CD14-positive monocyte (primary cell): ENCODE measurements around the gene SPAG5. TPM values are rescaled to one million over a fixed set of nuclear protein-coding genes. Genes with fewer than 3 reads are reported as not detected.

ENCODE experiments used
- DNase-seq, 3 donors: peaks; one replicate each; pipeline ENCODE4 v3.0.0-alpha.2; 2011 to 2022
- H2AFZ ChIP-seq: 2 replicates; pipeline ENCODE4 v1.6.0; 2012; ENCODE audit warnings: mild to moderate bottlenecking, low read depth, low read length, inconsistent platforms; ENCODE audit not compliant: insufficient read depth, poor library complexity, severe bottlenecking
- H3K27ac ChIP-seq, 2 donors: 1 replicate in 1 of 2; 2 replicates in 1 of 2; pipeline ENCODE4 v1.5.1; 2012 to 2013; ENCODE audit warnings: low read length in 2 of 2, control low read depth in 1 of 2, inconsistent platforms in 1 of 2, low read depth in 1 of 2, mild to moderate bottlenecking in 1 of 2
- H3K27me3 ChIP-seq, 2 donors: one replicate each; pipeline versions ENCODE4 v1.6.0 to v1.6.1; 2011 to 2013; ENCODE audit warnings: low read length in 2 of 2; ENCODE audit not compliant: control insufficient read depth in 2 of 2, insufficient read depth in 2 of 2
- H3K36me3 ChIP-seq, 2 donors: replicated peaks in 1 of 2; 1 replicate in 1 of 2; 2 replicates in 1 of 2; pipeline versions ENCODE4 v1.5.1 to v1.6.1; 2012 to 2013; ENCODE audit warnings: low read length in 2 of 2, control low read depth in 1 of 2, inconsistent platforms in 1 of 2, mild to moderate bottlenecking in 1 of 2; ENCODE audit not compliant: insufficient read depth in 2 of 2, control insufficient read depth in 1 of 2
- H3K4me1 ChIP-seq, 2 donors: 1 replicate in 1 of 2; 2 replicates in 1 of 2; pipeline versions ENCODE4 v1.5.1 to v1.6.1; 2012 to 2013; ENCODE audit warnings: low read length in 2 of 2, control low read depth in 1 of 2, inconsistent platforms in 1 of 2, mild to moderate bottlenecking in 1 of 2, moderate library complexity in 1 of 2; ENCODE audit not compliant: insufficient read depth in 2 of 2, control insufficient read depth in 1 of 2
- H3K4me2 ChIP-seq: replicated peaks from 2 replicates; pipeline ENCODE3; 2012; ENCODE audit warnings: low read length, moderate library complexity, mild to moderate bottlenecking; ENCODE audit not compliant: poor library complexity, severe bottlenecking; ENCODE audit errors: extremely low read depth
- H3K4me3 ChIP-seq, 3 experiments: fragments of 200-600 bp in 1 of 3; sonication (generic) in 1 of 3; replicated peaks in 1 of 3; 1 replicate in 2 of 3; 2 replicates in 1 of 3; pipeline ENCODE4 v1.5.1; 2011 to 2013; ENCODE audit warnings: low read length in 3 of 3, mild to moderate bottlenecking in 3 of 3, control low read depth in 2 of 3, low read depth in 2 of 3, inconsistent platforms in 1 of 3, moderate library complexity in 1 of 3
- H3K79me2 ChIP-seq: 2 replicates; pipeline ENCODE4 v1.6.0; 2012; ENCODE audit warnings: mild to moderate bottlenecking, control low read depth, inconsistent platforms, low read length, moderate library complexity; ENCODE audit not compliant: insufficient read depth
- H3K9ac ChIP-seq: 2 replicates; pipeline ENCODE4 v1.6.0; 2017; ENCODE audit warnings: low read length, mild to moderate bottlenecking; ENCODE audit not compliant: insufficient read depth, poor library complexity, severe bottlenecking
- H3K9me3 ChIP-seq, 2 donors: replicated peaks in 1 of 2; 1 replicate in 1 of 2; 2 replicates in 1 of 2; pipeline versions ENCODE4 v1.5.1 to v1.6.1; 2012 to 2013; ENCODE audit warnings: low read length in 2 of 2, control low read depth in 1 of 2; ENCODE audit not compliant: control insufficient read depth in 1 of 2, insufficient read depth in 1 of 2
- H4K20me1 ChIP-seq: 2 replicates; pipeline ENCODE4 v1.6.0; 2012; ENCODE audit warnings: mild to moderate bottlenecking, low read length, control low read depth, moderate library complexity; ENCODE audit not compliant: insufficient read depth
- H3K27ac Mint-ChIP-seq, 7 donors: one replicate each; pipeline ENCODE4 v1.8.0; 2020; ENCODE audit warnings: mild to moderate bottlenecking in 7 of 7, mixed read lengths in 7 of 7, moderate library complexity in 6 of 7, inconsistent platforms in 2 of 7
- H3K27me3 Mint-ChIP-seq, 3 donors: one replicate each; pipeline ENCODE4 v1.8.0; 2021 to 2022; ENCODE audit warnings: low read depth in 3 of 3, mild to moderate bottlenecking in 3 of 3, mixed read lengths in 3 of 3, moderate library complexity in 3 of 3, inconsistent platforms in 1 of 3
- H3K36me3 Mint-ChIP-seq, 2 donors: one replicate each; pipeline ENCODE4 v1.8.0; 2020; ENCODE audit warnings: mixed read lengths in 2 of 2, inconsistent platforms in 1 of 2, mild to moderate bottlenecking in 1 of 2
- H3K4me1 Mint-ChIP-seq: one replicate; pipeline ENCODE4 v1.8.0; 2020; ENCODE audit warnings: mild to moderate bottlenecking, mixed read lengths
- H3K4me3 Mint-ChIP-seq, 2 donors: one replicate each; pipeline ENCODE4 v1.8.0; 2020; ENCODE audit warnings: mild to moderate bottlenecking in 2 of 2, mixed read lengths in 2 of 2, moderate library complexity in 1 of 2
- H3K9me3 Mint-ChIP-seq, 7 donors: one replicate each; pipeline ENCODE4 v1.8.0; 2020 to 2022; ENCODE audit warnings: mixed read lengths in 7 of 7, mild to moderate bottlenecking in 6 of 7, moderate library complexity in 6 of 7, inconsistent platforms in 2 of 7
- WGBS: methylation state at CpG from one replicate; pipeline ENCODE4 v1.1.5; 2013; ENCODE audit warnings: missing lambda C conversion rate; ENCODE audit not compliant: insufficient coverage; 5-methylcytosine and 5-hydroxymethylcytosine counted together
- intact Hi-C, 2 donors: fragments of 100-400 bp; cut with micrococcal nuclease; formaldehyde crosslinking; loops; one replicate each; pipeline versions ENCODE4 v1.15.0 to v1.15.1; 2023
- polyA plus RNA-seq, 3 donors: library from polyadenylated mRNA; depleted of rRNA in 1 of 3; unstranded in 2 of 3; stranded (reverse) in 1 of 3; fragments of 300-500 nt in 2 of 3; fragments of >200 nt in 1 of 3; fragmentation: Illumina TruSeq in 2 of 3; gene quantifications; 1 replicate in 2 of 3; 2 replicates in 1 of 3; pipeline ENCODE4 v1.2.3, GENCODE V29; 2012 to 2021
- TF ChIP-seq, protein P1 (sequence below): fragments of 200-600 bp; IDR thresholded peaks from one replicate; pipeline ENCODE4 v1.8.0; 2022; ENCODE audit warnings: antibody characterized with exemption, mild to moderate bottlenecking

Gene SPAG5
- polyA plus RNA-seq, 3 donors = 7.7 TPM; not detected in 2

DNA sequence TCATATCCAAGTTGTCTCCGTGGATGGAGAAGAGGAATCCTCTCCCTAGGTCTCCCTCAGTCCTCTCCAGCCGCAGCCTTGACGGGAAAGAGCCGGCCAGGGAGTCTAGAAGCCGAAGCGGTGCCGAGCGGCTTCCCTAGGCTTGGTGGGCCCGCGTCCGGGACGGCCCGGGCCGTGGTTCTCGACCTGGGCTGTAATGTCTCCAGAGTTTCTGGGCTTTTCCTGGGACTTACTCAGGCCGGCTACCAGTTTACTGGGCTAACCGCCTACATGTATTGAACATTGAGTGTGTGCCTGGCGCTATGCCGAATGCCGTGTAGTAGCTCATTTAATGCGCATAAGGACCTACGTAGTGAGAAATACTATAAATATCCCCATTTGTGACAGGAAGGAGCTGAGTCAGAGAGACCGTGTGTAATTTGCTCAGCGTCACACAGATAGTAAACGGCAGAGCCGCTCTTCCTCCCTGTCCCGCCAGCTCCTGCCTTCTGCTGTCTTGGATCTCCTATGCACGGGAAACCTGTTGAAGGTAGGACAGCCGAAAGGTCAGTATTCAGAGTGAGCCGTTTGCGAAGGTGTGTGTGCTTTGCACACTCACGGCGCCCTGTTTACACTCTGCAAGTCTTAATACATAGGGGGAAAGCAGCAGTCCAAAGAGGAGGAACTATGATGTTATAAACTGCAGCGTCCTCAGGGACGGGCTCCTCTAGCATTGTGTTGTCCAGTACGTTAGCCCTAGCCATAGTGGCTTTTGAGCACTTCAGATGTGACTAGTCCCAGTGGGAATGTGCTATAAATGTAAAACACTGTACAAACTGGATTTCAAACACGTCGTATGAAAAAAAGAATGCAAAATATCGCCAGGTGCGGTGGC lies 723 bp upstream of the SPAG5 start:
- H3K36me3 ChIP-seq = no peaks in the 10 kb centered on the region
- H3K9ac ChIP-seq = peak overlapping the region; percentile 99
- peaks cover 26% of the 10 kb centered on the region for H3K4me1 Mint-ChIP-seq
- H3K4me1 ChIP-seq = peaks cover 20 to 25% of the 10 kb centered on the region in 2 donors
- H4K20me1 ChIP-seq = no peaks in the 10 kb centered on the region
- intact Hi-C loops = loop anchor here in 1 of 2 donors (1.0 kb wide), 1 partner anchor 28 kb away; the partner anchor contains the start of gene PIGS
- peak overlapping the region; percentile 91 to 94 for H3K4me3 Mint-ChIP-seq
- H3K4me2 ChIP-seq = peak overlapping the region; percentile 87
- H3K36me3 Mint-ChIP-seq = peaks cover 4 to 9% of the 10 kb centered on the region in 2 donors
- 10% methylated on average over 27 of the region's 40 CpGs for WGBS
- H3K9me3 Mint-ChIP-seq = peaks cover 0 to 2% (median 0%) of the 10 kb centered on the region in 7 donors
- H3K4me3 ChIP-seq = peak overlapping the region; percentile 62 to 82 (median 69)
- peak overlapping the region; percentile 87 to 100 for H3K27ac ChIP-seq
- no peaks in the 10 kb centered on the region for H3K27me3 ChIP-seq
- no peaks in the 10 kb centered on the region for H3K9me3 ChIP-seq
- peak overlapping the region; percentile 96 to 99 (median 97) for H3K27ac Mint-ChIP-seq
- TF ChIP-seq, protein P1, sequence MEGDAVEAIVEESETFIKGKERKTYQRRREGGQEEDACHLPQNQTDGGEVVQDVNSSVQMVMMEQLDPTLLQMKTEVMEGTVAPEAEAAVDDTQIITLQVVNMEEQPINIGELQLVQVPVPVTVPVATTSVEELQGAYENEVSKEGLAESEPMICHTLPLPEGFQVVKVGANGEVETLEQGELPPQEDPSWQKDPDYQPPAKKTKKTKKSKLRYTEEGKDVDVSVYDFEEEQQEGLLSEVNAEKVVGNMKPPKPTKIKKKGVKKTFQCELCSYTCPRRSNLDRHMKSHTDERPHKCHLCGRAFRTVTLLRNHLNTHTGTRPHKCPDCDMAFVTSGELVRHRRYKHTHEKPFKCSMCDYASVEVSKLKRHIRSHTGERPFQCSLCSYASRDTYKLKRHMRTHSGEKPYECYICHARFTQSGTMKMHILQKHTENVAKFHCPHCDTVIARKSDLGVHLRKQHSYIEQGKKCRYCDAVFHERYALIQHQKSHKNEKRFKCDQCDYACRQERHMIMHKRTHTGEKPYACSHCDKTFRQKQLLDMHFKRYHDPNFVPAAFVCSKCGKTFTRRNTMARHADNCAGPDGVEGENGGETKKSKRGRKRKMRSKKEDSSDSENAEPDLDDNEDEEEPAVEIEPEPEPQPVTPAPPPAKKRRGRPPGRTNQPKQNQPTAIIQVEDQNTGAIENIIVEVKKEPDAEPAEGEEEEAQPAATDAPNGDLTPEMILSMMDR = no peak
- peaks cover 0 to 3% (median 0%) of the 10 kb centered on the region in 3 donors for H3K27me3 Mint-ChIP-seq
- DNase-seq = peak; percentile 83 to 93 (median 86)
- H3K79me2 ChIP-seq = peaks cover 39% of the 10 kb centered on the region
- peak overlapping the region; percentile 85 for H2AFZ ChIP-seq

GRCh38 chr17:28598389-28598788 lies 436 bp downstream of the SPAG5 start:
- peaks cover 0 to 3% (median 0%) of the 10 kb centered on the region in 3 donors for H3K27me3 Mint-ChIP-seq
- Histone ChIP-seq H3K4me3 (peak overlapping the region; percentile 62 to 82 (median 69)), H3K9me3 (no peaks in the 10 kb centered on the region), H4K20me1 (no peaks in the 10 kb centered on the region), H2AFZ (peak overlapping the region; percentile 85), H3K79me2 (peaks cover 46% of the 10 kb centered on the region), H3K27me3 (no peaks in the 10 kb centered on the region), H3K4me2 (peak overlapping the region; percentile 87), H3K27ac (peak overlapping the region; percentile 2 to 100), H3K9ac (peak overlapping the region; percentile 99), H3K4me1 (peaks cover 20 to 25% of the 10 kb centered on the region in 2 donors), H3K36me3 (peaks cover under 1% of the 10 kb centered on the region in 2 donors)
- peaks cover 26% of the 10 kb centered on the region for H3K4me1 Mint-ChIP-seq
- intact Hi-C loops = no loop called here
- H3K36me3 Mint-ChIP-seq = peaks cover 3 to 11% of the 10 kb centered on the region in 2 donors
- TF ChIP-seq, protein P1 = no peak
- H3K4me3 Mint-ChIP-seq = peak overlapping the region; percentile 91 to 94
- H3K27ac Mint-ChIP-seq = peak overlapping the region; percentile 96 to 99 (median 97)
- 6% methylated on average over 12 of the region's 17 CpGs for WGBS
- no peak for DNase-seq
- peaks cover 0 to 2% (median 0%) of the 10 kb centered on the region in 7 donors for H3K9me3 Mint-ChIP-seq
